Activated effector memory CD4-positive, alpha-beta T cell treated with Interleukin-2 at 50 U/mL for 16 hours (primary cell): Measurements from ENCODE around the gene MAPKAPK2.
"Not testable (repeated sequence)": the region's sequence is repeated elsewhere in the genome, so short reads cannot be mapped to it uniquely, and the experiment has no call there.

Experiments used
- DNase-seq: peaks from one replicate; pipeline ENCODE4 v3.0.0-alpha.2; 2020

The MAPKAPK2 gene

DNA sequence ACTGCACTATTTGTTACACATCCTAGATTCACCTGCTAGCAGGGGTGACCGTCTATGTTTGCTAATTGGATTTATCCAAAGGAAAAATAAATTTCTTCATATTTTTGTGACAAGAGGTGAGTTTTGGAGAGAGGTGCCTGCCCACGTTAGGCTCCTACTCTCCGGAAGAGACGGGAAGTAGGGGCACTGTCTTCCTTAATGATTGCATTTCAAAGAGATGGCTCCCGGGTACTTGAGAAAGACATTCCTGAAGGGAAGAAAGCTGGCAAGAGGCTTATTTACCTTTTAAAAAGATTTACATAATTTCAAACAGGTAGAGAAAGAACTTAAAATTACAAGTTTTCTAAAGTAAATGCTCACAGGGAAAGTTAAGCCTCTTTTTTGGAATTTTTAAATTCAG, 67.2 kb downstream of the MAPKAPK2 start:
- DNase-seq: no peak

DNA sequence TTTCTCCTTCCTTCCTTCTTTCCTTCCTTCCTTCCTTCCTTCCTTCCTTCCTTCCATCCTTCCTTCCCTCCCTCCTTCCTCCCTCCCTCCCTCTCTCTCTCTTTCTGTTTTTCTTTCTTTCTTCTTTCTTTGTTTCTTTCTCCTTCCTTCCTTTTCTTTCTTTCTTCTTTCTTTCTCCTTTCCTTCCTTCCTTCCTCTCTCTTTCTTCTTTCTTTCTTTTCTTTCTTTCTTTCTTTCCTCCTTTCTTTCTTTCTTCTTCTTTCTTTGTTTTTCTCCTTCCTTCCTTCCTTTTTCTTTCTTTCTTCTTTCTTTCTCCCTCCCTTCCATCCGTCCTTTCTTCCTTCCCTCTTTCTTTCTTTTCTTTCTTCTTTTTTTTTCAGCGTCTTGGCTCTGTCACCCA, 67.8 kb downstream of the MAPKAPK2 start:
- DNase-seq: no peak

GRCh38 chr1:206753141-206753540, 68.4 kb downstream of the MAPKAPK2 start:
- DNase-seq: no peak

DNA sequence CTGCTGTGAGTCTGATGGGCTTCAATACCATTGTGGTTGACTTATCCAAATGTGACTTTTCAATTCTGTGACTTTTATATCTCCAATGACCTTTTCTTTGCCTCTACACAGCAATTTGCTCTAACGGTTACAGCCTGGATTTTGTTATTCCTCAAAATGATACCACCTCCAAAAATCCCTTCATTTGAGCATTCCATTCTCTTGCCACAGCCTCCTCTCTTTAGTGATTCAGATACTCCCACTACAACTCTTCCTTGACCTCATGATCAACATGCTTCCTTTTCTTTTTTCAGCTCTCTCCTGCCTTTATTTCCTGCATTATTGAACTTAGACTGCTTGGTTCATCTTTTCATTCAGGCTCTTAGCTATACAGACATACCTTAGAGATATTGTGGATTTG, 69.3 kb downstream of the MAPKAPK2 start:
- no peak for DNase-seq

DNA sequence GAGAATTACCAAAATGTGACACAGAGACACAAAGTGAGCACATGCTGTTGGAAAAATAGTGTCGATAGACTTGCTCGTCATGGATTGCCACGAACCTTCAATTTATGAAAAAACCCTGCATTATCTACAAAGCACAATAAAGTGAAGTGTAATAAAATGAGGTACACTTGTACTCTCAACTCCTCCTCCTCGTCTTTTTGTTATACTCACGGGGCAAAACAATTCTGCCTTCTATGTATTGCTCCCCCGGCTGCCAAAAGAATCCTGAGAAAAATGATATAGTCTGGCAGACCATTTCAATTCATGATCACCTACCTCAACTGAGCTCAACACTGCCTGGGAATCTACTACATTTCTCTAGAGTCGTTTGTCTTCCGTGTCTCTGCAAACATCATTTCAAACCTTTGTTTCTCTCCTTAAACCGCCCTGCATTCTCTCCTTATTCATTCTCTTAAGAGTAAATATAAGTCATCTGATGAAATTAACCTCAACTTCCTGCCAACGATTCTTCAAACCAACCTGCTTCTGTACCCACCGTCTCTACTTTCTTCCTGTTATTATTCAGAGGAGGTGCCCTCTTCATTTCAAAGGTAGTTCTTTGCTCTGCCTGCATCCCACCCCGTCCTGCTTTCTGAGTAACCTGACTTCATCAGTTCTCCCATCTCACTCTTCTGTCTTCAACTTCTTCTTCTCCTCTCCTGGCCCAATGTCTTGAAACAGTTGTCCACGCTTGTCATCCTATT, 73.0 kb downstream of the MAPKAPK2 start:
- DNase-seq: no peak

GRCh38 chr1:206760590-206760989, 75.9 kb downstream of the MAPKAPK2 start:
- no peak for DNase-seq

GRCh38 chr1:206761159-206761768, 76.6 kb downstream of the MAPKAPK2 start:
- no peak for DNase-seq

GRCh38 chr1:206762741-206763364, 78.1 kb downstream of the MAPKAPK2 start:
- not testable (repeated sequence) for DNase-seq

DNA sequence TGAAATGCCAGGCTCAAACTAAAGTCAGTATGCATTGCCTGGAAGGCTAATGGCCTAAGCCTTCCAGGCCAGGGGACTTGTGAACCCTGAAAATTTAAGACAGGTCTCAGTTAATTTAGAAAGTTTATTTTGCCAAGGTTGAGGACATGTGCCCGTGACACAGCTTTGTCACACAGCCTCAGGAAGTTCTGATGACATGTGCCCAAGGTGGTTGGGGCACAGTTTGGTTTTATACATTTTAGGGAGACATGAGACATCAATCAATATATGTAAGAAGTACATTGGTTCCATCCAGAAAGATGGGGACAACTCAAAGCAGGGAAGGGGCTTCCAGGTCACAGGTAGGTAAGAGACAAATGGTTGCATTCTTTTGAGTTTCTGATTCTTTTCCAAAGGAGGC, 81.1 kb downstream of the MAPKAPK2 start:
- not testable (repeated sequence) for DNase-seq

- DNase-seq: peak; percentile 56
Observed at GRCh38 chr1:206766251-206766856, 81.6 kb downstream of the MAPKAPK2 start.

- DNase-seq: no peak
Observed at GRCh38 chr1:206768472-206769303, 84.0 kb downstream of the MAPKAPK2 start.

GRCh38 chr1:206769304-206769731, 84.6 kb downstream of the MAPKAPK2 start:
- DNase-seq: no peak

DNA sequence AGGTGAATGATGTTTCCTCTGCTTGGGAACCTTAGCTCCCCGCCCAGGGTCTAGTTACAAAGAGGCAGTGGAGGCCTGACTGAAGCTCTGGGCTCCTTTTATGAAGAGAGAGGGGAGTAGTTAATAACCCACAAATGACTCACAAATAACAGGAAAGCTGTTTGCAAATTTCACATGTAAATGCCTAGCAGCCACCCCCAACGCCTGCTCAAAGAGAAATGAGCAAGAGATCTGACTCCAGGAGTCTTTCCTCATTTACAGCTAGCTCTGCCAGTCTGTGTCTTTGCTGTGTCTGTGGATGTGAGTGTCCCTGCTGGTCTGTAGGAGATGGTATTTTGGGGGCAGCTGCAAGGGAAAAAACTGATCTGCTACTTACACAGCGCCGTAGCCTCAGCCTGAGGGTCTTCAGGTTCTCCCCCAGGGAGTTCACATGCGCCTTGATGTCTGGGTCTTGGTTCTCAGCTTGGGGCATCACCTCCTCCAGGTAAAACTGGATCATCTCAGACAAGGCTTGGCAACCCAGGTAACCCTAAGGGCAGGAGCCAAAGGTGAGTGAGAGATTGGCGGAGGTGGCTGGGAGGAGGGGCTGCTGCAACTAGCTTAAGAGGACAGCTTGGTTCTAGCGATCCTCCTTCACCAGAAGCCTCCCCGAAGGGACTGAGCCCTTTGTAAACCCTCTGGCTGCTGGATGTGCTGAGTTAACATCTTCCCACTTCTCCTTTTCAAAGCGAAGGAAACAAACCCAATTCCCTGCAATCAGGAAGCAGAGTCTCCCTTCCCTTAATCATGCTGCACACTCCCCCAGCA, 86.0 kb downstream of the MAPKAPK2 start, which contains the start of gene IL19:
TSS of gene IL19 (plus strand) at position 243 of the 807 bp plus-strand sequence. CDS start 65,890 bp downstream, outside the sequence.
- no peak for DNase-seq

DNA sequence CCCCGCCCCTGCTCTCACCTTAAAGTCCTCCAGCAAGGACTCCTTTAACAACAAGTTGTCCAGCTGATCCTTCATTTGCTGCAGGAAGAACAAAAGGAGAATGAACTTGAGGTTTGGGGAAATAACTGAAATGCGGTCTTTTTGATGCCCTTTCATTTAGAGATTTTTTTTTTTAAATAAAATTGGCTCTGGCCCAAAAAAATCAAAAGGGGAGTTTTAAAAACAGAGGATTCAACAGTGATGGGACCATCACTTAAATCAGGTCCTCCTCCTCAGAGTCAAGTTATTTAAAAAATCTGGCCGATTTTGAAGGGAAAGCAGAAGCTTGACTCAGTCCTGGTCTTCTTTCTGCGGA, 86.6 kb downstream of the MAPKAPK2 start:
- no peak for DNase-seq

DNA sequence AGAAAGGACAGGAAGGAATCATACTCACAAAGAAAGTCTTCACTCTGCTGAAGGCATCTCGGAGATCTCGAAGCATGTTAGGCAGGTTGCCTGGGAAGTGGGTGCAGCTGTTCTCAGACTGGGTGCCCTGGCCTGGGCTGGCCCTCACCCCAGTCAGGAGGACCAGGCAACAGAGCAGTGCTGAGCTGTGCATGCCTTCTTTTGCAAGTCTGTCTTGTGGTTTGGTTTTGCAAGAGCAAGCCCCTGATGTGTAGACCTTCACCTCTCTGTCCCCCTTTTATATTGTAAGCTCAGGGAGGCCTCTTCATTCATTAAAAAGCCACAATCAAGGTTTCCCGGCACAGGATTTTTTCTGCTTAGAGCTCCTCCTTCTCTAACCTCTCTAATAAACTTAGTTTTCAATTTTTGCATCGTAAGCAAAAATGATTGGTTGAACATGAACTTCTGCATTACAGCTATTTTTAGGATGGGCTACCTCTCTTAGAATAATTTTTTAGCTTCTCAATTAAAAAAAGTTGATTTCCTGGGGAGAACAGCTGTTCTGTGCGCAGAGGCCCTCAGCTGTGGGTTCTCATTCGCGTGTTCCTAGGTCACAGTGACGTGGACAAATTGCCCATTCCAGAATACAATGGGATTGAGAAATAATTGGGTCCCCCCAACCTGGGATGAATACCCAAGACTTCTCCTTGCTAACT, 87.7 kb downstream of the MAPKAPK2 start, which contains the start of gene IL10:
TSS of gene IL10 (minus strand) at position 252 of the 695 bp plus-strand sequence. CDS start at position 193, 59 bp downstream.
- DNase-seq: no peak

- DNase-seq: no peak
Observed at GRCh38 chr1:206774093-206774492, 89.4 kb downstream of the MAPKAPK2 start.

DNA sequence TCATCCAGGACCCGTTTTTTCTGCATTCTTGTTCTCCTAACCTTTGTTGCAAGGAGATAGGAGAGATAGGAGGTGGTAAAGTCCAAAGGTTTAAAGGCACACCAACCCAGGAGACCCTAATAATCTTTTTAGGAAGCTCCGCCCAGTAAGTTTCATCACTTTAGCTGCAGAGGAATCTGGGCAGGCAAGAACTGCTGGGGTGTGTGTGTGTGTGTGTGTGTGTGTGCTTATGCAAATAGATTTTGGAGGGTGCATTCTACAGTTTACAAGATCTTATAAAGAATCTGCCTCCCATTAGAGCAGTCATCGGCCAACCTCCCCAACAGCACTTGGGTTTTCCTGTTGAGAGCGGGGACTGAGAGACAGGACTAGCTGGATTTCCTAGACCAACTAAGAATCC, 91.5 kb downstream of the MAPKAPK2 start:
- no peak for DNase-seq

GRCh38 chr1:206778031-206778430, 93.3 kb downstream of the MAPKAPK2 start:
- no peak for DNase-seq

- DNase-seq: not testable (repeated sequence)
Observed at GRCh38 chr1:206778911-206779310, 94.2 kb downstream of the MAPKAPK2 start.

- DNase-seq: no peak
Observed at GRCh38 chr1:206779638-206780037, 94.9 kb downstream of the MAPKAPK2 start.

- no peak for DNase-seq
Observed at GRCh38 chr1:206782448-206782847, 97.7 kb downstream of the MAPKAPK2 start.
